Skeletal muscle tissue (tissue), 4 donors: ENCODE data around the gene FGFR2. TPM values are rescaled to one million over a fixed set of nuclear protein-coding genes. Genes with fewer than 3 reads are reported as not detected.

Experiments
- H3K27ac ChIP-seq: one replicate; pipeline ENCODE4 v1.7.0; 2013; ENCODE audit warnings: mild to moderate bottlenecking, low read depth, low read length, inconsistent platforms
- H3K27me3 ChIP-seq, 3 donors: one replicate each; pipeline ENCODE4 v1.7.0; 2013; ENCODE audit warnings: low read length in 3 of 3; ENCODE audit not compliant: control insufficient read depth in 3 of 3, insufficient read depth in 3 of 3
- H3K36me3 ChIP-seq, 3 donors: one replicate each; pipeline ENCODE4 v1.7.0; 2013; ENCODE audit warnings: low read length in 3 of 3; ENCODE audit not compliant: control insufficient read depth in 3 of 3, insufficient read depth in 3 of 3
- H3K4me1 ChIP-seq, 3 donors: one replicate each; pipeline ENCODE4 v1.7.0; 2013; ENCODE audit warnings: low read length in 3 of 3, mild to moderate bottlenecking in 3 of 3; ENCODE audit not compliant: control insufficient read depth in 3 of 3, insufficient read depth in 3 of 3
- H3K4me3 ChIP-seq, 3 donors: one replicate each; pipeline ENCODE4 v1.7.0; 2013; ENCODE audit warnings: low read length in 3 of 3
- H3K9ac ChIP-seq, 3 donors: one replicate each; pipeline ENCODE4 v1.7.0; 2013; ENCODE audit warnings: low read length in 3 of 3, mild to moderate bottlenecking in 3 of 3, moderate library complexity in 2 of 3, low read depth in 1 of 3
- H3K9me3 ChIP-seq, 3 donors: one replicate each; pipeline ENCODE4 v1.7.0; 2013; ENCODE audit warnings: low read length in 3 of 3; ENCODE audit not compliant: control insufficient read depth in 3 of 3
- total RNA-seq: library from RNA; depleted of rRNA; stranded (reverse); fragments of >200 nt; gene quantifications from one replicate; pipeline ENCODE4 v1.2.3, GENCODE V29; 2014
- donor health status: Osteomylitis.

Gene FGFR2
- total RNA-seq, 1 donor from 2014 or later, result 11.5 TPM

GRCh38 chr10:121500701-121501332 lies 97.4 kb downstream of the FGFR2 start:
- H3K9me3 ChIP-seq, result no peaks in the 10 kb centered on the region
- H3K27me3 ChIP-seq, result peaks cover 0 to 25% (median 15%) of the 10 kb centered on the region in 3 donors
- H3K9ac ChIP-seq, result no peak overlapping the region
- no peak overlapping the region for H3K4me3 ChIP-seq
- H3K4me1 ChIP-seq, result no peaks in the 10 kb centered on the region
- no peak overlapping the region for H3K27ac ChIP-seq
- H3K36me3 ChIP-seq, result no peaks in the 10 kb centered on the region

- H3K36me3 ChIP-seq, result no peaks in the 10 kb centered on the region
- H3K27ac ChIP-seq, result no peak overlapping the region
- no peak overlapping the region for H3K4me3 ChIP-seq
- no peaks in the 10 kb centered on the region for H3K4me1 ChIP-seq
- peaks cover 0 to 17% (median 10%) of the 10 kb centered on the region in 3 donors for H3K27me3 ChIP-seq
- H3K9me3 ChIP-seq, result no peaks in the 10 kb centered on the region
- H3K9ac ChIP-seq, result no peak overlapping the region
Measured at GRCh38 chr10:121497513-121498470, 100.5 kb downstream of the FGFR2 start.

GRCh38 chr10:121495719-121496118 lies 102.5 kb downstream of the FGFR2 start:
- no peak overlapping the region for H3K9ac ChIP-seq
- H3K4me3 ChIP-seq, result no peak overlapping the region

GRCh38 chr10:121494296-121494695 lies 103.9 kb downstream of the FGFR2 start:
- Histone ChIP-seq H3K36me3 (no peaks in the 10 kb centered on the region), H3K4me1 (no peaks in the 10 kb centered on the region), H3K9ac (no peak overlapping the region)

More at GRCh38 chr10:121495719-121496118, 102.5 kb downstream of the FGFR2 start:
- Histone ChIP-seq H3K9me3 (no peaks in the 10 kb centered on the region), H3K27me3 (peaks cover 0 to 19% (median 5%) of the 10 kb centered on the region in 3 donors), H3K27ac (no peak overlapping the region), H3K36me3 (no peaks in the 10 kb centered on the region), H3K4me1 (no peaks in the 10 kb centered on the region)

GRCh38 chr10:121493521-121493920 lies 104.7 kb downstream of the FGFR2 start:
- no peaks in the 10 kb centered on the region for H3K4me1 ChIP-seq
- no peaks in the 10 kb centered on the region for H3K36me3 ChIP-seq
- no peak overlapping the region for H3K9ac ChIP-seq
- peaks cover 0 to 11% (median 0%) of the 10 kb centered on the region in 3 donors for H3K27me3 ChIP-seq
- no peaks in the 10 kb centered on the region for H3K9me3 ChIP-seq
- no peak overlapping the region for H3K27ac ChIP-seq
- no peak overlapping the region for H3K4me3 ChIP-seq

More at GRCh38 chr10:121494296-121494695, 103.9 kb downstream of the FGFR2 start:
- Histone ChIP-seq H3K4me3 (no peak overlapping the region), H3K27me3 (peaks cover 0 to 17% (median under 1%) of the 10 kb centered on the region in 3 donors), H3K27ac (no peak overlapping the region), H3K9me3 (no peaks in the 10 kb centered on the region)

- Histone ChIP-seq H3K4me1 (no peaks in the 10 kb centered on the region), H3K9ac (no peak overlapping the region), H3K27ac (no peak overlapping the region), H3K9me3 (no peaks in the 10 kb centered on the region), H3K27me3 (peaks cover 0 to 11% (median 0%) of the 10 kb centered on the region in 3 donors), H3K4me3 (no peak overlapping the region), H3K36me3 (no peaks in the 10 kb centered on the region)
Measured at GRCh38 chr10:121490871-121491519, 107.2 kb downstream of the FGFR2 start.

- Histone ChIP-seq H3K4me1 (no peaks in the 10 kb centered on the region), H3K27ac (no peak overlapping the region), H3K36me3 (no peaks in the 10 kb centered on the region), H3K27me3 (peaks cover 0 to 11% (median 0%) of the 10 kb centered on the region in 3 donors), H3K9ac (no peak overlapping the region), H3K4me3 (no peak overlapping the region), H3K9me3 (no peaks in the 10 kb centered on the region)
Measured at GRCh38 chr10:121485436-121486139, 112.7 kb downstream of the FGFR2 start.

GRCh38 chr10:121484816-121485215 lies 113.4 kb downstream of the FGFR2 start:
- Histone ChIP-seq H3K9me3 (no peaks in the 10 kb centered on the region), H3K27ac (no peak overlapping the region), H3K27me3 (peaks cover 0 to 15% (median 4%) of the 10 kb centered on the region in 3 donors), H3K9ac (no peak overlapping the region), H3K4me3 (no peak overlapping the region), H3K4me1 (no peaks in the 10 kb centered on the region), H3K36me3 (no peaks in the 10 kb centered on the region)

- H3K4me3 ChIP-seq, result no peak overlapping the region
- H3K27ac ChIP-seq, result no peak overlapping the region
- peaks cover 0 to 15% (median 8%) of the 10 kb centered on the region in 3 donors for H3K27me3 ChIP-seq
- H3K9ac ChIP-seq, result no peak overlapping the region
- no peaks in the 10 kb centered on the region for H3K36me3 ChIP-seq
- no peaks in the 10 kb centered on the region for H3K9me3 ChIP-seq
- H3K4me1 ChIP-seq, result no peaks in the 10 kb centered on the region
Measured at GRCh38 chr10:121484401-121484800, 113.8 kb downstream of the FGFR2 start.
